HG02588 (cell line): ENCODE measurements around the gene RCN1.
A peak's percentile ranks its signal among the peaks of the same experiment; 100 is the strongest.

Source experiments
- ATAC-seq: cut with Tn5 transposase; IDR thresholded peaks from one replicate; pipeline ENCODE4 v1.9.1; 2021; ENCODE audit warnings: mild to moderate bottlenecking, moderate library complexity; ENCODE audit not compliant: unreplicated experiment

Gene RCN1

GRCh38 chr11:32151027-32151426, 60.2 kb downstream of the RCN1 start:
- ATAC-seq = no peak

DNA sequence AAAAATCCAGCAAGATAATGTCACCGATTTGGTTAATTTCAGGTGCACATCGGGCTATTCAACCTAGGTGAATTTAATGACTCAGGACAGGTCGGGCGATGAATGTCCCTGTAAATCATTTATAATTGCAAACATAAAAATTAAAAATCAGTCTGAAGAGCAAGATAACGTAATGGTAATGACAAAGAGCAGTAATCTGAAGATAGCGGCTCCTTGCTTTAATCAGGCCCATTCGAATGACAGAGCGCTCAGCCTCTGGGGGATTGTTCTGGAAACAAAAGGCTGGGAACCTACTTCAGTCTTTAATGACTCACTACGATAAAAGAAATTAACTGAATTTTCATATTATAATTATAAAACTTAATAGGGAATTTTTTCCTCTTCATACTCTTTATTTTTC, 61.3 kb downstream of the RCN1 start:
- no peak for ATAC-seq

DNA sequence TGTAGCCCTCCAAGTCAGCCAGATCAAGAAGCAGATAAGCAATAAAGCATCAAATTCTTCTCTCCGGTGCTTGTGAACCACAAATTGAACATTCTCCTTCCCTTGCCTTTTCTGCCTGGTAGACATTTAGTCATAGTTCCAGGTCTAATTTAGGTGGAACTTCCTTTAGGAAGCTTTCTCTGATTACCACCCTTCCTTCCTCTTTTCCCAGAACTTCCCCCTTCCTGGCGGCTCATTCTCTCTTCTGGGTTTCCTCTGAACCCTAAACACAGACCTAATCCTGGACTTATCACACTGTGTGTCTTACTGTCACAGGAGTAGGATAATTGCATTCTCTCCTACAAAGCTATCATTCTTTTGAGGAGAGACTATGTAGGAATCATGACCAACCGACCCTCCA, 61.9 kb downstream of the RCN1 start:
- no peak for ATAC-seq

- ATAC-seq = peak; percentile 34
These were observed 62.9 kb downstream of the RCN1 start for GRCh38 chr11:32153747-32154146.

- peak; percentile 37 for ATAC-seq
These were observed 63.4 kb downstream of the RCN1 start for GRCh38 chr11:32154275-32154674.
